IMR-90 (cell line): ENCODE measurements around the gene ST7. TPM values are rescaled to one million over a fixed set of nuclear protein-coding genes. Genes with fewer than 3 reads are reported as not detected.

Source experiments
- ATAC-seq: fragments of 200-7000 bp; cut with Tn5 transposase; 2 replicates; pipeline ENCODE4 v1.9.1; 2020; ENCODE audit warnings: low read depth, mild to moderate bottlenecking, moderate library complexity
- BruUV-seq: library from RNA; stranded (reverse); fragments of 400-500 nt; replicated peaks from 2 replicates; lab custom pipeline; 2021; lab: Mats Ljungman, UMichigan
- CTCF ChIA-PET: fragments of 300-600 bp; formaldehyde crosslinking; extraction: SDS; loops from one replicate; lab custom pipeline; 2021; ENCODE audit warnings: antibody characterized with exemption; lab: Yijun Ruan, JAX
- POLR2A ChIA-PET: fragments of 300-600 bp; sonication (Branson Sonifier 250); formaldehyde crosslinking; loops from one replicate; lab custom pipeline; 2022; ENCODE audit warnings: antibody characterized with exemption; ENCODE audit not compliant: unreplicated experiment; lab: Charles Lee
- DNase-seq: peaks from one replicate; pipeline ENCODE4 v3.0.0; 2013
- H2AFZ ChIP-seq: replicated peaks from 2 replicates; pipeline ENCODE3; 2013; ENCODE audit warnings: low read length, mild to moderate bottlenecking; ENCODE audit not compliant: poor library complexity
- H2AK5ac ChIP-seq: 2 replicates; pipeline ENCODE4 v1.6.1; 2013; ENCODE audit warnings: low read depth, low read length, inconsistent platforms
- H2AK9ac ChIP-seq: replicated peaks from 2 replicates; pipeline ENCODE3; 2013; ENCODE audit warnings: mild to moderate bottlenecking, low read depth, low read length, moderate library complexity; ENCODE audit not compliant: poor library complexity
- H2BK120ac ChIP-seq: 2 replicates; pipeline ENCODE4 v1.6.1; 2013; ENCODE audit warnings: low read depth, low read length, inconsistent platforms
- H2BK15ac ChIP-seq: 3 replicates; pipeline ENCODE4 v1.6.1; 2013; ENCODE audit warnings: low read depth, low read length, inconsistent platforms
- H2BK20ac ChIP-seq: 2 replicates; pipeline ENCODE4 v1.6.1; 2013; ENCODE audit warnings: low read depth, mild to moderate bottlenecking, inconsistent platforms, low read length, moderate library complexity
- H2BK5ac ChIP-seq: 2 replicates; pipeline ENCODE4 v1.6.1; 2013; ENCODE audit warnings: mild to moderate bottlenecking, low read depth, low read length, inconsistent platforms; ENCODE audit not compliant: poor library complexity, severe bottlenecking
- H3K14ac ChIP-seq: replicated peaks from 2 replicates; pipeline ENCODE4 v1.6.1; 2013; ENCODE audit warnings: low read depth, low read length, inconsistent platforms
- H3K18ac ChIP-seq: 2 replicates; pipeline ENCODE4 v1.6.1; 2013; ENCODE audit warnings: low read depth, low read length, control low read depth
- H3K23ac ChIP-seq: 2 replicates; pipeline ENCODE4 v1.6.1; 2013; ENCODE audit warnings: low read depth, low read length, inconsistent platforms
- H3K27ac ChIP-seq: 2 replicates; pipeline ENCODE4 v1.5.1; 2013; ENCODE audit warnings: mild to moderate bottlenecking, control low read depth, low read length; ENCODE audit not compliant: insufficient read depth
- H3K27me3 ChIP-seq: 2 replicates; pipeline ENCODE4 v1.6.1; 2013; ENCODE audit warnings: low read length; ENCODE audit not compliant: control insufficient read depth, insufficient read depth
- H3K36me3 ChIP-seq: 2 replicates; pipeline ENCODE4 v1.6.1; 2013; ENCODE audit warnings: low read length, mixed read lengths; ENCODE audit not compliant: control insufficient read depth, insufficient read depth
- H3K4ac ChIP-seq: 2 replicates; pipeline ENCODE4 v1.6.1; 2013; ENCODE audit warnings: low read depth, low read length, inconsistent platforms
- H3K4me1 ChIP-seq: 2 replicates; pipeline ENCODE4 v1.6.1; 2013; ENCODE audit warnings: low read length, mixed read lengths; ENCODE audit not compliant: control insufficient read depth, insufficient read depth
- H3K4me2 ChIP-seq: 2 replicates; pipeline ENCODE4 v1.6.1; 2013; ENCODE audit warnings: low read depth, mild to moderate bottlenecking, control low read depth, low read length, moderate library complexity
- H3K4me3 ChIP-seq: 2 replicates; pipeline ENCODE4 v1.5.1; 2013; ENCODE audit warnings: low read depth, mild to moderate bottlenecking, control low read depth, low read length, moderate library complexity; ENCODE audit not compliant: insufficient read depth
- H3K56ac ChIP-seq: 2 replicates; pipeline ENCODE4 v1.6.1; 2013; ENCODE audit warnings: low read length, inconsistent platforms; ENCODE audit not compliant: insufficient read depth; ENCODE audit errors: extremely low read depth
- H3K79me1 ChIP-seq, 2 experiments: 2 replicates each; pipeline ENCODE4 v1.6.1; 2013; ENCODE audit warnings: low read length in 2 of 2, inconsistent platforms in 1 of 2, low read depth in 1 of 2
- H3K9ac ChIP-seq: 2 replicates; pipeline ENCODE4 v1.6.1; 2013; ENCODE audit warnings: low read depth, low read length, control low read depth
- H3K9me1 ChIP-seq: 2 replicates; pipeline ENCODE4 v1.6.1; 2013; ENCODE audit warnings: low read length, inconsistent platforms; ENCODE audit not compliant: insufficient read depth
- H3K9me3 ChIP-seq: 2 replicates; pipeline ENCODE4 v1.6.1; 2013; ENCODE audit warnings: low read length; ENCODE audit not compliant: control insufficient read depth, insufficient read depth
- H4K20me1 ChIP-seq: 2 replicates; pipeline ENCODE4 v1.6.1; 2013; ENCODE audit warnings: low read length, inconsistent platforms; ENCODE audit not compliant: insufficient read depth
- H4K5ac ChIP-seq: 2 replicates; pipeline ENCODE4 v1.6.1; 2013; ENCODE audit warnings: mild to moderate bottlenecking, low read depth, low read length, control low read depth
- H4K8ac ChIP-seq, 2 experiments: 2 replicates each; pipeline ENCODE4 v1.6.1; 2013; ENCODE audit warnings: low read depth in 2 of 2, low read length in 2 of 2, control low read depth in 1 of 2, inconsistent platforms in 1 of 2
- H4K91ac ChIP-seq: 2 replicates; pipeline ENCODE4 v1.6.1; 2013; ENCODE audit warnings: low read depth, low read length, inconsistent platforms; ENCODE audit not compliant: insufficient read depth
- CEBPB ChIP-seq: IDR thresholded peaks from 2 replicates; pipeline ENCODE4 v1.6.1; 2012; ENCODE audit warnings: low read depth, low read length, improper control_type of control experiment
- NFE2L2 ChIP-seq: fragments of 150-350 bp; IDR thresholded peaks from 2 replicates; pipeline ENCODE4 v1.6.1; 2016; ENCODE audit warnings: low read depth, mild to moderate bottlenecking, low read length
- dilution Hi-C: fragments of 300-500 bp; cut with HindIII; formaldehyde crosslinking; loops from one replicate; pipeline ENCODE4 v1.14.3; 2018; ENCODE audit warnings: low sequenced_read_pairs; ENCODE audit not compliant: unreplicated experiment
- in situ Hi-C: fragments of 300-500 bp; cut with MboI; formaldehyde crosslinking; loops from 3 replicates; pipeline ENCODE4 v1.14.3; 2019; ENCODE audit warnings: low sequenced_read_pairs, inconsistent platforms, mixed read lengths
- intact Hi-C: fragments of 100-400 bp; cut with micrococcal nuclease; formaldehyde crosslinking; loops from 2 replicates; pipeline ENCODE4 v1.10.0; 2022
- polyA plus RNA-seq, 3 experiments: library from polyadenylated mRNA; depleted of rRNA; stranded (reverse); fragments of >200 nt; gene quantifications; 2 replicates each; pipeline ENCODE4 v1.2.3, GENCODE V29; 2012; ENCODE audit warnings: low replicate concordance in 1 of 3
- total RNA-seq: library from RNA; depleted of rRNA; stranded (reverse); fragments of >200 nt; gene quantifications from 2 replicates; pipeline ENCODE4 v1.2.3, GENCODE V29; 2012

ST7 gene
- total and polyA plus RNA-seq, 2 of the 4 experiments (the other 2 are of a cell fraction) = 18.6 to 26.0 TPM

DNA sequence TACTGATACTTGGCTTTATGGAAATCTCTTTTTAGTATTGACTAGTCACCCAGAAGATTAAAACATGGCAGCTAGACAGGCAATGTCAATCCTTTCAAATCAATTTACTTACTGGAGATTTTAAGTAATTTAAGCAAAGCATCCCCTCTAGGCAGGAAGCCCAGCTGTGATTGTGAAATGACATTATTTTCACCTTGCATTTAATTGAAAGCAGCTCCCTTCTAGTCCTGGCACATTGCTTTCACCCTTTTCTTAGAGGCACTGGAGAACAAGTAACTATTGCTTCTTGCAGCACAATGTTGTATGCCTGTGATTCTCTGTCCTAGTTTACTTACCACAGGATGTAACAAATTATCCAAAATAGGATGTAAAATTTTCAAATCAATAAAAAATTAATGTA lies 13.3 kb downstream of the ST7 start:
- Histone ChIP-seq H3K36me3 (no peaks in the 10 kb centered on the region), H3K9me3 (no peaks in the 10 kb centered on the region), H4K5ac (no peak overlapping the region), H3K18ac (no peak overlapping the region), H3K14ac (no peak overlapping the region), H3K9me1 (peaks cover 3% of the 10 kb centered on the region; the same call in 1 of the 2 replicates), H4K91ac (no peak overlapping the region), H3K23ac (no peak overlapping the region), H2BK5ac (no peak overlapping the region), H3K4me2 (no peak overlapping the region), H2BK15ac (no peak overlapping the region), H2AK5ac (no peak overlapping the region), H3K27ac (no peak overlapping the region), H2AK9ac (no peak overlapping the region), H4K8ac (no peak overlapping the region), H2BK20ac (no peak overlapping the region), H3K79me1 (peaks cover 25 to 34% of the 10 kb centered on the region in 2 experiments), H2BK120ac (no peak overlapping the region), H3K4me1 (peaks cover 2% of the 10 kb centered on the region; the same call in 1 of the 2 replicates), H3K9ac (no peak overlapping the region), H3K4ac (no peak overlapping the region), H2AFZ (no peak overlapping the region), H3K56ac (no peak overlapping the region), H3K27me3 (no peaks in the 10 kb centered on the region), H3K4me3 (no peak overlapping the region), H4K20me1 (peaks cover 6% of the 10 kb centered on the region; the same call in 1 of the 2 replicates)
- no TSS peak for BruUV-seq
- dilution Hi-C loops = no loop called here
- ATAC-seq (no peak), DNase-seq (no peak)
- in situ Hi-C loops = no loop called here
- CTCF ChIA-PET = interaction anchor here (1.0 kb wide), 1 partner anchor 161 kb away, joined by 3 read pairs; no protein-coding TSS in a partner anchor
- POLR2A ChIA-PET = no interaction called here
- 0 out of 2 replicates have a peak, but pooled peaks have one; percentile 9 for TF ChIP-seq CEBPB
- TF ChIP-seq NFE2L2 = no peak
- intact Hi-C loops = no loop called here
